ENCODE results near the gene SMIM23.
A peak's percentile ranks its signal among the peaks of the same experiment; 100 is the strongest.

Gene SMIM23

GRCh38 chr5:171785517-171785916 lies at the start of gene SMIM23:
Gene SMIM23, plus strand, starts transcription at chr5:171785817. Its CDS starts 55 bp downstream, at chr5:171785872.
- H3K9me3 ChIP-seq (ENCODE audit: insufficient read depth, low read length), result no peaks in the 10 kb centered on the region
- TF ChIP-seq SUZ12 (IDR thresholded peaks at IDR 0.05; ENCODE audit: extremely low read depth, insufficient read depth, insufficient read length), result no peak
- no peak for TF ChIP-seq YY1 (IDR thresholded peaks at IDR 0.05; ENCODE audit: insufficient read depth, insufficient read length)
- no peak for TF ChIP-seq ZNF274 (IDR thresholded peaks at IDR 0.05; ENCODE audit: low read depth, low read length)
- no peaks in the 10 kb centered on the region for H3K36me3 ChIP-seq (ENCODE audit: insufficient read depth, insufficient read length, low read length)

GRCh38 chr5:171736976-171737891 lies 48.4 kb upstream of the SMIM23 start:
- Histone ChIP-seq H3K36me3 (ENCODE audit: insufficient read depth, insufficient read length, low read length) (no peaks in the 10 kb centered on the region), H3K4me3 (ENCODE audit: insufficient read length, low read depth) (no peak overlapping the region), H3K27me3 (ENCODE audit: insufficient read depth, insufficient read length) (no peaks in the 10 kb centered on the region), H3K9me3 (ENCODE audit: insufficient read depth, low read length) (no peaks in the 10 kb centered on the region), H3K4me1 (ENCODE audit: insufficient read depth, insufficient read length) (peaks cover 6% of the 10 kb centered on the region), H3K9ac (ENCODE audit: insufficient read length, low read depth) (no peak overlapping the region)
- DNase-seq (ENCODE audit: low read depth, low spot score), result no peak
- TF ChIP-seq SUZ12 (IDR thresholded peaks at IDR 0.05; ENCODE audit: extremely low read depth, insufficient read depth, insufficient read length) (no peak), ZNF274 (IDR thresholded peaks at IDR 0.05; ENCODE audit: low read depth, low read length) (no peak), YY1 (IDR thresholded peaks at IDR 0.05; ENCODE audit: insufficient read depth, insufficient read length) (no peak)

More at GRCh38 chr5:171785517-171785916, at the start of gene SMIM23:
- Histone ChIP-seq H3K9ac (ENCODE audit: insufficient read length, low read depth) (no peak within 1 kb of the TSS), H3K4me3 (ENCODE audit: insufficient read length, low read depth) (no peak within 1 kb of the TSS), H3K27me3 (ENCODE audit: insufficient read depth, insufficient read length) (no peaks in the 10 kb centered on the region), H3K4me1 (ENCODE audit: insufficient read depth, insufficient read length) (no peaks in the 10 kb centered on the region)
- no peak for DNase-seq (ENCODE audit: low read depth, low spot score)

- H3K36me3 ChIP-seq (ENCODE audit: insufficient read depth, insufficient read length, low read length), result no peaks in the 10 kb centered on the region
- no peak for DNase-seq (ENCODE audit: low read depth, low spot score)
- H3K9me3 ChIP-seq (ENCODE audit: insufficient read depth, low read length), result no peaks in the 10 kb centered on the region
- no peak for TF ChIP-seq YY1 (IDR thresholded peaks at IDR 0.05; ENCODE audit: insufficient read depth, insufficient read length)
- TF ChIP-seq ZNF274 (IDR thresholded peaks at IDR 0.05; ENCODE audit: low read depth, low read length), result no peak
- no peak for TF ChIP-seq SUZ12 (IDR thresholded peaks at IDR 0.05; ENCODE audit: extremely low read depth, insufficient read depth, insufficient read length)
- H3K27me3 ChIP-seq (ENCODE audit: insufficient read depth, insufficient read length), result no peaks in the 10 kb centered on the region
- H3K9ac ChIP-seq (ENCODE audit: insufficient read length, low read depth), result no peak overlapping the region
- no peak overlapping the region for H3K4me3 ChIP-seq (ENCODE audit: insufficient read length, low read depth)
- H3K4me1 ChIP-seq (ENCODE audit: insufficient read depth, insufficient read length), result peaks cover 6% of the 10 kb centered on the region
Observed at GRCh38 chr5:171738501-171738900, 47.1 kb upstream of the SMIM23 start.

- H3K9me3 ChIP-seq (ENCODE audit: insufficient read depth, low read length), result no peaks in the 10 kb centered on the region
Observed at GRCh38 chr5:171739271-171739670, 46.3 kb upstream of the SMIM23 start.

GRCh38 chr5:171743436-171744076 lies 42.1 kb upstream of the SMIM23 start:
- Histone ChIP-seq H3K4me3 (ENCODE audit: insufficient read length, low read depth) (no peak overlapping the region), H3K9ac (ENCODE audit: insufficient read length, low read depth) (no peak overlapping the region), H3K9me3 (ENCODE audit: insufficient read depth, low read length) (no peaks in the 10 kb centered on the region), H3K4me1 (ENCODE audit: insufficient read depth, insufficient read length) (peaks cover 5% of the 10 kb centered on the region), H3K36me3 (ENCODE audit: insufficient read depth, insufficient read length, low read length) (no peaks in the 10 kb centered on the region), H3K27me3 (ENCODE audit: insufficient read depth, insufficient read length) (no peaks in the 10 kb centered on the region)
- TF ChIP-seq ZNF274 (IDR thresholded peaks at IDR 0.05; ENCODE audit: low read depth, low read length) (no peak), YY1 (IDR thresholded peaks at IDR 0.05; ENCODE audit: insufficient read depth, insufficient read length) (no peak), SUZ12 (IDR thresholded peaks at IDR 0.05; ENCODE audit: extremely low read depth, insufficient read depth, insufficient read length) (no peak)
- no peak for DNase-seq (ENCODE audit: low read depth, low spot score)

More at GRCh38 chr5:171739271-171739670, 46.3 kb upstream of the SMIM23 start:
- TF ChIP-seq ZNF274 (IDR thresholded peaks at IDR 0.05; ENCODE audit: low read depth, low read length), result no peak
- no peak for TF ChIP-seq SUZ12 (IDR thresholded peaks at IDR 0.05; ENCODE audit: extremely low read depth, insufficient read depth, insufficient read length)
- Histone ChIP-seq H3K9ac (ENCODE audit: insufficient read length, low read depth) (no peak overlapping the region), H3K36me3 (ENCODE audit: insufficient read depth, insufficient read length, low read length) (no peaks in the 10 kb centered on the region), H3K4me3 (ENCODE audit: insufficient read length, low read depth) (no peak overlapping the region), H3K4me1 (ENCODE audit: insufficient read depth, insufficient read length) (peaks cover 6% of the 10 kb centered on the region), H3K27me3 (ENCODE audit: insufficient read depth, insufficient read length) (no peaks in the 10 kb centered on the region)
- DNase-seq (ENCODE audit: low read depth, low spot score), result peak; percentile 66

DNA sequence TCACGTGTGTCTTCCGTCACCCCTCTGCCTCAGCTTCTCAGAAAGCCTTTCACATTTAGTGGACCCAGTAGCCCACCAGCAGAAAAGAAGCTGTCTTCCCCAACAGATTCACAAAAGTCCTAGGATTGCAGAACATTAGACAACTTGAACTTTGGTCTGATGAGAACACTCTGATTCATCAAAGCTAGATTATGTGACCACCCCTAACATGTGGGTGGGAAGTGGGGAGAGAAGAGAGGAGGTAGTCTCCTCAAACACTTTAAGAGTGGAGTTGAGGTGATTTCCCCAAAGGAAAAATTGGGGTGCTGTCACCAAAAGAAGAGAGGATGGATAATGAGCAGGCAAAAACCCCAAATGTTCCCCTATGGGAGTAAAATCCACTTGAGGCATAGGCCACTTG lies 41.4 kb upstream of the SMIM23 start:
- Histone ChIP-seq H3K9me3 (ENCODE audit: insufficient read depth, low read length) (no peaks in the 10 kb centered on the region), H3K4me3 (ENCODE audit: insufficient read length, low read depth) (no peak overlapping the region), H3K36me3 (ENCODE audit: insufficient read depth, insufficient read length, low read length) (no peaks in the 10 kb centered on the region), H3K4me1 (ENCODE audit: insufficient read depth, insufficient read length) (peaks cover 4% of the 10 kb centered on the region), H3K9ac (ENCODE audit: insufficient read length, low read depth) (no peak overlapping the region), H3K27me3 (ENCODE audit: insufficient read depth, insufficient read length) (no peaks in the 10 kb centered on the region)
- DNase-seq (ENCODE audit: low read depth, low spot score), result no peak
- TF ChIP-seq SUZ12 (IDR thresholded peaks at IDR 0.05; ENCODE audit: extremely low read depth, insufficient read depth, insufficient read length) (no peak), ZNF274 (IDR thresholded peaks at IDR 0.05; ENCODE audit: low read depth, low read length) (no peak), YY1 (IDR thresholded peaks at IDR 0.05; ENCODE audit: insufficient read depth, insufficient read length) (no peak)

DNA sequence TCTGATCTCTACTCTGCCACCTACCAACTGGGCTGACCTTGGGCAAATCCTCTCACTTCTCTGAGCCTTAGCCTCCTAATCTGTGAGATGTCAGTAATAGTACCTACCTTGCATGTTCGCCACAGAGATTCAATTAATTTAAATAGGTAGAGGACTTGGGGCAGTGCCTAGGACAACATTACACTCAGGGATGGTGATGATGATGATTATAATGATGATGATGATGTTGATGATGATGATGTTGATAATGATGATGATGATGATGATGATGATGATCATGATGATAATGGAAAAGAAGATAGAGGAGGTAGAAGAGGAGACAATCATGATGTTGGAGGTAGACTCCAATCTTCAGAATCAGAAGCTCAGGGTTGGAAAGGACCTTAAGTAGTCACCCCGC lies 40.7 kb upstream of the SMIM23 start:
- Histone ChIP-seq H3K4me1 (ENCODE audit: insufficient read depth, insufficient read length) (no peaks in the 10 kb centered on the region), H3K27me3 (ENCODE audit: insufficient read depth, insufficient read length) (no peaks in the 10 kb centered on the region), H3K9me3 (ENCODE audit: insufficient read depth, low read length) (no peaks in the 10 kb centered on the region), H3K36me3 (ENCODE audit: insufficient read depth, insufficient read length, low read length) (no peaks in the 10 kb centered on the region), H3K4me3 (ENCODE audit: insufficient read length, low read depth) (no peak overlapping the region), H3K9ac (ENCODE audit: insufficient read length, low read depth) (no peak overlapping the region)
- DNase-seq (ENCODE audit: low read depth, low spot score), result no peak
- no peak for TF ChIP-seq ZNF274 (IDR thresholded peaks at IDR 0.05; ENCODE audit: low read depth, low read length)
- no peak for TF ChIP-seq SUZ12 (IDR thresholded peaks at IDR 0.05; ENCODE audit: extremely low read depth, insufficient read depth, insufficient read length)
- no peak for TF ChIP-seq YY1 (IDR thresholded peaks at IDR 0.05; ENCODE audit: insufficient read depth, insufficient read length)

All from NT2/D1 (cell line).